ENCODE results near the gene IDH3G. TPM values are rescaled to one million over a fixed set of nuclear protein-coding genes. Genes with fewer than 3 reads are reported as not detected.

The IDH3G gene
- total RNA-seq, 1 donor from 2014 or later, result 50.2 TPM

GRCh38 chrX:153769865-153770600 is 24.1 kb downstream of the IDH3G start:
- peaks cover 8% of the 10 kb centered on the region for H3K4me1 Mint-ChIP-seq
- TF ChIP-seq CTCF (conservative IDR thresholded peaks at IDR 0.05), result no peak
- no peak overlapping the region for H3K27ac Mint-ChIP-seq (ENCODE audit: unreplicated experiment)
- H3K9me3 Mint-ChIP-seq, result no peaks in the 10 kb centered on the region
- H3K4me3 Mint-ChIP-seq, result no peak overlapping the region
- no peaks in the 10 kb centered on the region for H3K27me3 Mint-ChIP-seq (ENCODE audit: low read depth)
- no peaks in the 10 kb centered on the region for H3K36me3 Mint-ChIP-seq (ENCODE audit: low read depth)
- DNase-seq (ENCODE audit: low read depth, low spot score), result no peak

GRCh38 chrX:153769158-153769864 is 24.9 kb downstream of the IDH3G start:
- no peak for DNase-seq (ENCODE audit: low read depth, low spot score)
- Mint-ChIP-seq H3K27ac (ENCODE audit: unreplicated experiment) (no peak overlapping the region), H3K4me3 (no peak overlapping the region), H3K4me1 (peaks cover 8% of the 10 kb centered on the region), H3K27me3 (ENCODE audit: low read depth) (no peaks in the 10 kb centered on the region), H3K9me3 (no peaks in the 10 kb centered on the region), H3K36me3 (ENCODE audit: low read depth) (no peaks in the 10 kb centered on the region)
- no peak for TF ChIP-seq CTCF (conservative IDR thresholded peaks at IDR 0.05)

- H3K4me3 Mint-ChIP-seq, result no peak overlapping the region
- no peaks in the 10 kb centered on the region for H3K27me3 Mint-ChIP-seq (ENCODE audit: low read depth)
- H3K27ac Mint-ChIP-seq (ENCODE audit: unreplicated experiment), result no peak overlapping the region
- no peaks in the 10 kb centered on the region for H3K9me3 Mint-ChIP-seq
- no peak for DNase-seq (ENCODE audit: low read depth, low spot score)
- no peak for TF ChIP-seq CTCF (conservative IDR thresholded peaks at IDR 0.05)
- H3K36me3 Mint-ChIP-seq (ENCODE audit: low read depth), result no peaks in the 10 kb centered on the region
- peaks cover 12% of the 10 kb centered on the region for H3K4me1 Mint-ChIP-seq
Measured at GRCh38 chrX:153768311-153769157, 25.6 kb downstream of the IDH3G start.

GRCh38 chrX:153767674-153768055 is 26.5 kb downstream of the IDH3G start:
- TF ChIP-seq CTCF (conservative IDR thresholded peaks at IDR 0.05), result no peak
- Mint-ChIP-seq H3K36me3 (ENCODE audit: low read depth) (no peaks in the 10 kb centered on the region), H3K27me3 (ENCODE audit: low read depth) (no peaks in the 10 kb centered on the region), H3K4me3 (no peak overlapping the region), H3K27ac (ENCODE audit: unreplicated experiment) (no peak overlapping the region), H3K4me1 (peaks cover 12% of the 10 kb centered on the region), H3K9me3 (no peaks in the 10 kb centered on the region)
- no peak for DNase-seq (ENCODE audit: low read depth, low spot score)

GRCh38 chrX:153766871-153767673 is 27.1 kb downstream of the IDH3G start:
- Mint-ChIP-seq H3K36me3 (ENCODE audit: low read depth) (no peaks in the 10 kb centered on the region), H3K4me3 (peak overlapping the region; percentile 76), H3K9me3 (no peaks in the 10 kb centered on the region), H3K27ac (ENCODE audit: unreplicated experiment) (peak overlapping the region; percentile 90), H3K27me3 (ENCODE audit: low read depth) (no peaks in the 10 kb centered on the region), H3K4me1 (peaks cover 12% of the 10 kb centered on the region)
- TF ChIP-seq CTCF (conservative IDR thresholded peaks at IDR 0.05), result no peak
- DNase-seq (ENCODE audit: low read depth, low spot score), result no peak

Data from neural crest cell (in vitro differentiated cells).